Left lobe of liver (tissue), 2 donors: ENCODE measurements around the gene IDH3G. TPM values are rescaled to one million over a fixed set of nuclear protein-coding genes. Genes with fewer than 3 reads are reported as not detected.
A peak's percentile ranks its signal among the peaks of the same experiment; 100 is the strongest.

Source experiments
- ATAC-seq: fragments of 200-7000 bp; cut with Tn5 transposase; one replicate; pipeline ENCODE4 v1.9.1; 2020; ENCODE audit warnings: mild to moderate bottlenecking, moderate library complexity
- DNase-seq: peaks from one replicate; pipeline ENCODE4 v3.0.0-alpha.2; 2020; ENCODE audit warnings: low spot score
- total RNA-seq: library from RNA; stranded (reverse); gene quantifications from one replicate; pipeline ENCODE4 v1.2.1, GENCODE V29; 2021
- donor health status: DM: no; HTN: no; CAD: no; lungs with moderate emphysema.
- donor health status: DM: no; HTN: yes; CAD: no.

The IDH3G gene
- total RNA-seq, 1 donor from 2014 or later, result 25.4 TPM

DNA sequence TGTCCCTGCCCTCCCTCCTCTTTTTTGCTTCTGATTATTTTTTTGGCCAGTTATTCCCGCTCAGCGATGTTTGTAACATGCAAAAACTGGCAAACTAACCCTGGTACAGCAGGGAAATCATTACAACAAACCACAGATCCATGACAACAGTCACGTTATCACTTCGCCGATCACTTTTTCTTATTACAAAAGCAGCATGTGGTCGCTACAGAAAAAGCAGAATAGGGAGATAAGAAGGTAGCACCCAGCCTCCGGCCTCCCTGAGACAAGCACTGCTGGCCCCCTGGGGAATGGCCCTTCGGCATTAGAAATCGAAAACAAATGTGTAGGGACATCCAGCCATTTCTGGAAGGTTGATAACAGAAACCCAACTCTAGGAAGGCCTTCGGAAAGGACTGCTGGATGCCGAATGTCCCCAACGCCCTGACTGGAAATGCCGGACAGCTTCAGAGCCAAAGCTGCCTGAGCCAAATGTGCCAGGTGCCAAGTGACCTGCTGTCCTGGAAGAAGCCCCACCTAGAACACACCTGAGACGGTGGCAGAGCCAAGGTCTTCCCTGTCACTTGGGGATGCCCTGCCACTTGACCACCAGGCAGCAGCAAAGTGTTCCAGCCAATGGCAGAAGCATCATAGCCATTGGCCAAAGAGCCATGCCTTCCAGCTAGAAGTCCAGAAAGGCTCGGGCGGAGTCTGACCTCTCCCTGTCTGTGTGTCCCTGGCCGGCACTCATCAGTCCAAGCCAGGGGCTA is 2.9 kb downstream of the IDH3G start:
- no peak for DNase-seq

DNA sequence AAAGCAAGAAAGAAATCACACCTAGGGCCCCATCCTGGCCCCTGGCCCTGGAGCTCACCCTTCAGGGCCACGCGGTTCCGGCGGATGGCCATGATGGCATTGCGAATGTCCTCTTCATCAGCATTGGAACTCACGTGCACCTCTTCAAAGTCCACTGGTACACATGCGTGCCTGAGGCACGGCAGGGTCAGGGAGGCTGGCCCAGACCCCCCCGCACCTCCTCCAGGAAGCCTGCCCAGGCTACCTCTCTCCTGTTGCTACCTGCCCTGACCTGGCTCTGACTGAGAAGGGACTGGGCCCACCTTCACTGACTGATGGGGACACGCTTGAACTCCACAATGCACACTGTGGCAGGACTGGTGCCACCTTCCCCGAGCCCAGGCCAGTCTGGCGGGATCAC is 4.5 kb downstream of the IDH3G start:
- no peak for DNase-seq
- no peak for ATAC-seq

More for the DNA sequence above, 2.9 kb downstream of the IDH3G start:
- ATAC-seq, result no peak

DNA sequence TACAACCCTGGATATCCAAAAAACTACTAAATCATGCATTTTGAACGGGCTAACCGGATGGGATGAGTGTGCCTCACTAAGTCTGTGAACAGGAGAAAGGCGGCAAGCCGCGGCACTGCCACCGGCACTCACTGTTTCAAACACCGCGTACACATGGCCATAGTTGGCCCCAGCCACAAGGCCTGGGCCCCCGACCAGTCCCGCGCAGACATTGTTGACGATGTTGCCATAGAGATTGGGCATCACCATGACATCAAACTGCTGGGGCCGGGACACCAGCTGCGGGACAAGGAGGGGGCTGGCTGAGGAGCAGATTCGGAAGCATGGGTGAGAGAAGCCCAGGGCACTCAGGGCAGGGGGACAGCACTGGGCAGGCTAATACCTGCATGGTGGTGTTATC is 7.5 kb downstream of the IDH3G start:
- DNase-seq, result no peak
- no peak for ATAC-seq

DNA sequence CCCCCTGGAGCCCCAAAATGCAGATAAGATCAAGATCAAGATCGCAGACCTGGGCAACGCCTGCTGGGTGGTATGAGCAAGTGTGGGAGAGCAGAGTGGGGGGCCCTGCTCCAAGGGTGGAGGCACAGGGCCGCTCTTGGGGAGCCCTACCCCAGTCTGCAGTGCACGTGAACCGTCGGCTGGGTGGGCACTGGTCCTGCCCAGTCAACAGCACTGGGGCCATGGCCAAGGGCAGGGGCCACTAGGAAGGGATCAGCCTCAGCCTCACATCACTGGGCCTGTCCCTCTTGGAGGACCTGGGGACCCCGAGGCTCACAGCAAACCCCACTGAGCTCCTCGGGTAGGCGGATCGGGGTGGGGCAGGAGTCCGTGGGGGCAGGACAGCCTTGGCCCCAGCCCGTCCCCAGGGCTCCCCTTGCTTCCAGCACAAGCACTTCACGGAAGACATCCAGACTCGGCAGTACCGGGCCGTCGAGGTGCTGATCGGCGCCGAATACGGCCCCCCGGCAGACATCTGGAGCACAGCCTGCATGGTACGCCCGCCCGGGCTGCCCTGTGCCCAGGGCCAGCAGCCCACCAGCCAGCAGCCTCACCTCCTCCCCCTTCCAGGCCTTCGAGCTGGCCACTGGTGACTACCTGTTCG is 9.7 kb downstream of the IDH3G start:
- DNase-seq, result no peak
- ATAC-seq, result no peak

DNA sequence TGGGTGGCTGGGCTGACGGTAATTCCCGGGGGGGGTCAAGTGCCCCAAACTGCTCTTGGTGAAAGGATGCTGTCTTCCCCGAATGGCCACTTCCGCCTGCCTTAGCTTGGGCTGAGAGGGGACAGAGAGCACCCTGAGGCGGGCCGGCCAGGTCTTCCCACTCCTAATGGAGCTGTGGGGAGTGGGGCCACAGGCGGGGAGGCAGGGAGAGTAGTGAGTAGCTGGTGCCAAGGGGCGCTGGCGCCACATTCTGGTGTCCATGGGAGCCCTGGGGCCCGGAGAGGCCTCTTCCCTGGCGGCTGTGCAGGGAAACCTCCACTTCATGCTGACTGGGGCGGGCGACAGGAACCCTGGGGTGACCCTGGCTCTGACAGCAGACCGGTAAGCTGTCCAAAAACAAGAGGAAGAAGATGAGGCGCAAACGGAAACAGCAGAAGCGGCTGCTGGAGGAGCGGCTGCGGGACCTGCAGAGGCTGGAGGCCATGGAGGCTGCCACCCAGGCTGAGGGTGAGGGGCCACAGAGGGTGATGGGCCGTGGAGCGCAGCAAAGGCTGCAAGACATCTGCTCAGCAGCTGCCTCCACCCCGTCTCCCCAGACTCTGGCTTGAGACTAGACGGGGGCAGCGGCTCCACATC is 10.7 kb downstream of the IDH3G start:
- ATAC-seq (no peak), DNase-seq (no peak)

DNA sequence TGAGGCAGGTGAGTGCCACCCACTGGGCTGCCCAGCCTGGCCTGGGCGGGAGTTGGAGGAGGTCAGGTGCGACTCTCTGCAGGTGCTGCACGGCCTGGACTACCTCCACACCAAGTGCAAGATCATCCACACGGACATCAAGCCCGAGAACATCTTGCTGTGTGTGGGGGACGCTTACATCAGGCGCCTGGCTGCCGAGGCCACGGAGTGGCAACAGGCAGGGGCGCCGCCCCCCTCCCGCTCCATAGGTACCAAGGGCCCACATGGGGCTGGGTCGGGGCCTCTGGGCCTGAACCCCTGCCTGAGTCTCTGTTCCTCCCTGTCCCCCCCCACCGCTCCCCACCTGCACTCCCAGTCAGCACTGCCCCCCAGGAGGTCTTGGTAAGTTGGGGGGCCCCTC is 11.3 kb downstream of the IDH3G start:
- DNase-seq, result no peak
- no peak for ATAC-seq

DNA sequence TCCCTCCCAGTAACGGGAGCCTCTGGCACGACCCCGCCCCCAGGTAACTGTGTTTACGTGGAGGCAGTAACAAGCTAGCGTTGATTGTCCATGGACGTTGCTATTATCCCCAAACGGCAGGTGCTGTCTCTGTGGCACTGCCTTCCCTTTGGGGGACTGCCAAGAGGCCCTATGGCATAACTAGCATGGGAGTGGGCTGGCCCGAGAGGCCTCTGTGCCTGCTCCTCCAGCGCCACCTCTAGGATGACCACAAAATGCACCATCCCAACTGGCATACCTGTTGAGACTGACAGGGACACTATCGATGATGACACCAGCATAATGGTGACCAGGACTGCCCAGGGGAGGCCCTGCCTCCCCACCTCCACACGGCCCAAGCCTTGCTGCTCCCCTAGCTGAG is 11.9 kb downstream of the IDH3G start:
- DNase-seq, result no peak
- ATAC-seq, result no peak

DNA sequence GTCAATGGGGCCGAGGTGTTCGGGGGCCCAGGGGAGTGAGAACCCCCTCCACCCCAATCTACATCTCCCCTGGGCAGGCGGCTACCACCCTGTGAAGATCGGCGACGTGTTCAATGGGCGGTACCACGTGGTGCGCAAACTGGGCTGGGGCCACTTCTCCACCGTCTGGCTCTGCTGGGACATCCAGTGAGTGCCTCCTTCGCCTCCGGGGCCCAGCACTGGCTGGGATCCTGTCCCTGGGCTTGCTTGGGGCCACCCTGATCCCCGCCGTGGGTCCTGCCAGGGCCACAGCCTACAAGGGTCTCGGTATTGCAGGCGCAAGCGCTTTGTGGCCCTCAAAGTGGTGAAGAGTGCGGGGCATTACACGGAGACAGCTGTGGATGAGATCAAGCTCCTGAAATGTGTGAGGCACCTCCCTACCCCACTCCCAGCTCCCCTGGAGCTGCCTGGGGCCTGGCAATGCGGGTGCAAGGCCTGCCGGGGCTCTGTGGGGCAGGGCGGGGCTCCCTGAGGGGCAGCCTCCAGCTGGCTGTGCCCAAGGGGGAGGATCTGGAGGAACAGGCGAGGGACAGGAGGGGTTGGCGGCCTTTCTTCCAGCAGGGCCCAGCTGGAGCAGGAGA is 12.6 kb downstream of the IDH3G start:
- ATAC-seq, result peak; percentile 8
- no peak for DNase-seq

DNA sequence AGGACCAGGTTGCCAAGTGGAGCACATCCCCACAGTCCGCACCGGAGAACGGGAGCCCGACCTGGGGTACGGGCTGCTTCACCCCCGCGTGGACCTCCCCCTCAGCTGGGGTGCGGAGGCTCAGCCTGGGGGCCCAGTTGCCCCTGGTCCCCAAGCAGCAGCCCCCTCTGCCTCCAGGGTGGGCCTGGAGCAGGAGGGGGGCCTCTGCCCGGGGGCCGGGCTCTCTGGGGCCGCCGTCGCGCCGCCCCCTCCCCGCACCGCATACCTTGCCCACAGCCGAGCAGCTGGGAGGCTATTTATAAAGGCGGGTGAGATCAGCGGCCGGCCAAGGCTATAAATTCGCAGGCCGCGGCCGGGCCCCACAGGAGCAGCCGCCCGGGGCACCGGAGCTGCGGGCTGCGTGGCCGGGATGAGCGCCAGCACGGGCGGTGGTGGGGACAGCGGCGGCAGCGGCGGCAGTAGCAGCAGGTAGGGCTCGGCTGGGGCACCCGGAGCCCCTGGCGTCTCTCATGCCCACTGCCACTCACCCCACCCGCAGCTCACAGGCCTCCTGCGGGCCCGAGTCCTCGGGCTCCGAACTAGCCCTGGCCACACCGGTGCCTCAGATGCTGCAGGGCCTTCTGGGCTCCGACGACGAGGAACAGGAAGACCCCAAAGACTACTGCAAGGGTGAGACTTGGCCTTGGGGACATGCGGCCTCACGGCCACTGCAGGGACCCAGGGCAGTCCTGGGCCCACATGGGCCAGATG is 13.3 kb downstream of the IDH3G start, which contains the start of gene SRPK3:
SRPK3 (plus strand) TSS at position 364 of the 750 bp plus-strand sequence; CDS start at position 410, 46 bp downstream.
- DNase-seq (no peak), ATAC-seq (peak; percentile 3)

DNA sequence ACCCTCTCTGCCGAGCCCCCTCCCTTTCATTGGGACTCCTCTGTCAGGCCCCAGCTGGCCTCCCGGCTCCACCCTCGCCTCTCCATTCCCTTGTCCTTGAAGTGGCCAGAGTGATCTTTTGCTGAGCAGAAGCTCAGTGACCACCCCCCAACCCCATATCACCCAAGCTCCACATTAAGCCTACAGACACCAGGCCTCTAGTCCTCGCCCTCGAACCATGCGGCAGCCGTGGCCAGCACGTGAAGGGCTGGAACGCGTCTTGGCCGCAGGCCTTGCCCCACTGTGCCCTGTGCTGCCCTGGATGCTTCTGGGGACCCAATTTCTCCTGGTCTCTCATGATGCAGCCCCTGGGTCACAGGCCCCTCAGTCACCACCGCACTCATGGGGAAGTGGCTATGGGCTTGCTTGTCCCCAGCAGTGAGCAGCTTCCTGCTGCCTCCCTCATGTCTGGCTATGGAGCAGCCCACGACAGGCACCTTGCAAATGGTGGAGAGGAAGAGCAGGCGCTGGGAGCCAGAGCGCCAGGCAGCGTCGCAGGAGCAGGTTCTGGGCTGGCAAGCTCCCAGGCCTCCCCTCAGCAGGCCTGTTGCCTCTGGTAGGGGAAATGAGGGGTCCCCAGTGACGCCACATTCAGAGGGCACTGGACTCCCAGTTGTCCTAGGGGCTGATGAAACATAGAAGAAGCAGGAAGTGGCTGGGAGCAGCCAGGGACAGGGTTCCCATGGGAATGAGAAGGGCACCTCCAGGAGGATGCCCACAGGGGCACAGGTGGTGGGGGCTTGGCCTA is 14.1 kb downstream of the IDH3G start:
- no peak for ATAC-seq
- no peak for DNase-seq

DNA sequence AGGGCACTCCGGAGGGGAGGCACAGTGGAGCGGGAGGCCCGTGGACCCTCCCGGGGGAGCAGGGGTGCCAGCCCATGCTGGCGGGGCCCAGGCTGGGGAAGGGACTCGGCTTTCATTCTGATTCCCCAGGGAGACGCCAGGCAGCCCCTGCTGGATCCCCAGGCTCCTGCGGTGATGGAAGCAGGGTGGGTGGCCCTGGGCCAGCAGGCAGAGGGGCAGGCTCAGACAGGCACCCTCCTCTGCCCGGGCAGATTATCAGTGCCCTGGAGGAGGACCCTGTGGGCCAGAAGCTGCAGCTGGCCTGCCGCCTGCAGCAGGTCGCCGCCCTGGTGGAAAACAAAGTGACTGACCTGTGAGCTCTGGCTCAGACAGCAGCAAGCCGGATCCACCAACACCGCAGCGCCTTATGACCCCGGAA is 15.5 kb downstream of the IDH3G start:
- DNase-seq (peak; percentile 55), ATAC-seq (peak; percentile 80)

DNA sequence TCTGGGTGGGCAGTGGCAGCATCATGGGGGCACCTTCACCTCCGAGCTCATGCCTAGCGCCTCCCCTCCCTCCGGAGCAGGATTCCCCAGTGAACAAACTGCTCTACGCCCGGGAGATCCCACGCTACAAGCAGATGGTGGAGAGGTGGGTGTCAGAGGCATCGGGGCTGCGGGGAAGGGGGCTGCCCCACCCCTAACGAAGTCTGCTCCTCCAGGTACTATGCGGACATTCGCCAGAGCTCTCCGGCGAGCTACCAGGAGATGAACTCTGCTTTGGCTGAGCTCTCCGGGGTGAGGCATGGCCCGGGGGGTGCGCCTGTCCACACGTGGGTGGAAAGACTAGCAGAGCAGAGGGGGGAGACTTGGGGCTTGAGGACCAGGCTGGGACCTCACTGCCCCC is 16.0 kb downstream of the IDH3G start:
- DNase-seq (no peak), ATAC-seq (no peak)

DNA sequence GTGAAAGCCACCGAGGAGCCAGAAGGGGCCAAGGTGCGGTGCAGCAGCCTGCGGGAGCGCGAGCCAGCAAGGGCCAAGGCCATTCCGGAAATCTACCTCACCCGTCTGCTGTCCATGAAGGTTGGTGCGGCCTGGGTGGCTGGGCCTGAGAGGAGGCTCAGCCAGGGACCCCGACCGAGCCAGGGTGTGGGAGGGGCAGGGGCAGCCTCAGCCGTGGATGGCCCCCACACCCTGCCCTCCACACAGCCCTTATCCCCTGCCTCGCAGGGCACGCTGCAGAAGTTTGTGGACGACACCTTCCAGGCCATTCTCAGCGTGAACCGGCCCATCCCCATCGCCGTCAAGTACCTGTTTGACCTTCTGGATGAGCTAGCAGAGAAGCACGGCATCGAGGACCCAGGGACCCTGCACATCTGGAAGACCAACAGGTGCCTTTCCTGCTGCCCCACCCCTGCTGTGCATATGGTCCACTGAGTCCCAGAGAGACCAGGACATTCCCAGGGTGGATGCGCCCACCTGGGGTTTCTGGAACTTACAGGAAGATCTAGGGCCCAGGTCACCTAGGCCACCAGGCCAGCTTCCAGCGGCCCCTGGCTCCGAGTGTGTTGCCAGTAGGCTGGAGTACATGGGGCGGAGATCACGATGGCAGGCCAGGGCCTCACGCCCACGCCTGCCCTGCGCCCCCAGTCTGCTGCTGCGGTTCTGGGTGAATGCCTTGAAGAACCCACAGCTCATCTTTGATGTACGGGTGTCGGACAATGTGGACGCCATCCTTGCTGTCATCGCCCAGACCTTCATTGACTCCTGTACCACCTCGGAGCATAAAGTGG is 16.7 kb downstream of the IDH3G start:
- no peak for ATAC-seq
- DNase-seq, result no peak

DNA sequence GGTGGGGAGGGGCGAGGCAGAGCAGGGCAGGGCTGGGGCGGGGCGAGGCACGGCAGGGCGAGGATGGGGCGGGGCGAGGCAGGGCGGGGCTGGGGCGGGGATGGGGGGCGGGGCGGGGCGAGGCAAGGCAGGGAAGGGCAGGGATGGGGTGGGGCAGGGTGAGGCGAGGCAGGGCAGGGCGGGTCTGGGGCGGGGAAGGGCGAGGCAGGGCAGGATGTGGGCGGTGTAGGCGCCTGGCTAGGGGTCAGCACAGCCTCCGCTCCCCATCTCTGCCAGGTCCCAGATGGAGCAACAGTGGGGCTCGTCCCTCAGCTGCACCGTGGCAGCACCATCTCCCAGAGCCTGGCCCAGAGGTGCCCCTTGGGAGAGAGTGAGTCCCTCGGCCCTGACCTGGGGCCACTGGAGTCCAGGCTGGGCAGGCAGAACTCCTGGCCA is 17.5 kb downstream of the IDH3G start:
- ATAC-seq, result no peak
- DNase-seq, result no peak

DNA sequence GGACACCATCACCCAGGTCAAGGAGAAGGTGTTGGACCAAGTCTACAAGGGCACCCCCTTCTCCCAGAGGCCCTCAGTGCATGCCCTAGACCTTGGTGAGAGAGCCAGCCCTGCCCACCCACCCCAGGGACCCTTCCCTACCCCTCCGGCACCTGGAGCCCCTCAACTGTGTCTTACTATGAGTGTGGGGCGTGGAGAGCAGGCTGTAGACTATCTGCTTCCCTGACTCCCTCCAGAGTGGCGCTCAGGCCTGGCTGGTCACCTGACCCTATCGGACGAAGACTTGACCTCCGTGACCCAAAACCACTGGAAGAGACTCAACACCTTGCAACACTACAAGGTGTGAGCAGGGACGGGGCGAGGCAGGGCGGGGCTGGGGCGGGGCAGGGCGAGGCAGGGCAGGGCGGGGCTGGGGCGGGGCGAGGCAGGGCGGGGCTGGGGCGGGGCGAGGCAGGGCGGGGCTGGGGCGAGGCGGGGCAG is 18.0 kb downstream of the IDH3G start:
- DNase-seq (no peak), ATAC-seq (no peak)

DNA sequence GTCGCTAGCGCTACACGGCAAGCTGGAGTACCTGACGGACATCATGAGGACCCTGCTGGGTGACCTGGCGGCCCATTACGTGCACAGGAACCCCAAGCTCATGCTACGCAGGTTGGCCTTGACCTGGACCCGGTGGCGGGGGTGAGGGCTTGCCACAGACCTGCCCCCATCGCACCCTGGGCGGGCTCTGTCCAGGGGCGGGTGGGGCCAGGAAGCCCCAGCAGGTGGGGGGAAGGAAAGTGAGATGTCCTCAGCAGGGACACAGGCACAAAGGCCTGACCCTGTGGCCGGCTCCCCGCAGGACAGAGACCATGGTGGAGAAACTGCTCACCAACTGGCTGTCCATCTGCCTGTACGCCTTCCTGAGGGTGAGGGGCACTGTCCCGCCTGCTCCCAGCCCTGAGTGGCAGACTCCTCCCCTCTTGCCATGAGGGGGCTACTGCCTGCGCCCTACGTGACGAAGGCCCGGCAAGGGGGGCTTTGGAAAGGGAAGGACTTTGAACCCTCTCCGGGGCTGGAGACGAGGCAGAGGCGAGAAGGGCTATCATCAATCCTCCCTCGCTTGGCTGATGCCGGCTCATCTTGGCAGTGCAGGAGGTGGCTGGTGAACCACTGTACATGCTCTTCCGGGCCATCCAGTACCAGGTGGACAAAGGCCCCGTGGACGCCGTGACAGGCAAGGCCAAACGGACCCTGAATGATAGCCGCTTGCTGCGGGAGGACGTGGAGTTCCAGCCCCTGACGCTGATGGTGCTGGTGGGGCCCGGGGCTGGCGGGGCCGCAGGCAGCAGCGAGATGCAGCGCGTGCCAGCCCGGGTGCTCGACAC is 18.7 kb downstream of the IDH3G start:
- DNase-seq (no peak), ATAC-seq (no peak)

DNA sequence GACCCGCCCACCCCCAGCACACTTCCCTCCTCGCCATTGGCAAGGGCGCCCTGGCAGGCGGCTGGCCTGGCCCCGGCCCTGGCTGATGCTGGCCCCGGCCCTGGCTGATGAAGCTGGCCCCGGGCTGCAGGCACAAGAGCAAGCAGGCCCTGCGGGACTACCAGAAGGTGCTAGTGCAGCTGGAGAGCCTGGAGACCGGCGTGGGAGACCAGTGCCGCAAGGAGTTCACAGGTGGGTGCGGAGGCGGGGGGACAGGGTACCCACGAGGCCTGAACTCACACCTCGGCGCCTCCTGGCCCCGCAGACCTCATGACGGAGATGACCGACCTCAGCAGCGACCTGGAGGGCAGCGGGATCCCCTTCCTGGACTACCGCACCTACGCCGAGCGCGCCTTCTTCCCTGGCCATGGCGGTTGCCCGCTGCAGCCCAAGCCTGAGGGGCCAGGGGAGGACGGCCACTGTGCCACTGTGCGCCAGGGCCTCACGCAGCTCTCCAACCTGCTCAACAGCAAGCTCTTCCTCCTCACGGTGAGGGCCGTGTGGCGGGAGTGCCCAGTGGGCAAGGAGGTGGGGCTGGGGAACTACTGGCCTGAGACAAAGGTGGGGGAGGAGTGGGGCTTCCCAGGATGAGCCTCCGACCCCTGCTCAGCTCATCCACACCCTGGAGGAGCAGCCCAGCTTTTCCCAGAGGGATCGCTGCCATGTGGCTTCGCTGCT is 19.4 kb downstream of the IDH3G start:
- DNase-seq, result no peak
- ATAC-seq, result no peak
